ENCODE measurements around the gene EVA1B. TPM values are rescaled to one million over a fixed set of nuclear protein-coding genes. Genes with fewer than 3 reads are reported as not detected.
A peak's percentile ranks its signal among the peaks of the same experiment; 100 is the strongest.

EVA1B gene
- total RNA-seq, 1 donor = 191 TPM

DNA sequence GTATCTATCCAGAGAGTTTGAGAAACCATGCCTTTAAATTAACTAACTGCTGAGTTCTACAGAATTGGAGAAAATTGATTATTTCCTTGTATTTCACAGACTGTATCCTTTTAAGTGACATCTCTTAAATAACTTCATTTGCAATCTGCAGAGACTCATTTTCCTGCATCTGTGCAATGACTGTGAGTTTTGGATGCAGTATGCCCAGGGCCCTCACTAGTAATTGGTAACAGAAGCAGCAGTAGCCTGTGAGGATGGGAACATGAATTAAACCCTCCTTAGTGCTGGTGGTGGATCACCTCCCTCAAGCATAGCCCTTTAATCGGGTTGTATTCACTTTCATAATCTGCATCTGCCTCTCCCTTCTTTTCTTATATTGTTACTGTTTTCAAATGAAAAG, 38.9 kb downstream of the EVA1B start:
- H3K4me3 ChIP-seq (ENCODE audit: low read depth, low read length) = no peak overlapping the region
- DNase-seq (ENCODE audit: low read depth) = no peak
- TF ChIP-seq CTCF (IDR thresholded peaks at IDR 0.05; ENCODE audit: insufficient read depth, low read depth, low read length) = no peak

GRCh38 chr1:36284061-36284460, 39.4 kb downstream of the EVA1B start:
- no peak overlapping the region for H3K4me3 ChIP-seq (ENCODE audit: low read depth, low read length)
- no peak for DNase-seq (ENCODE audit: low read depth)
- no peak for TF ChIP-seq CTCF (IDR thresholded peaks at IDR 0.05; ENCODE audit: insufficient read depth, low read depth, low read length)

- no peak for TF ChIP-seq CTCF (IDR thresholded peaks at IDR 0.05; ENCODE audit: insufficient read depth, low read depth, low read length)
- H3K4me3 ChIP-seq (ENCODE audit: low read depth, low read length) = no peak overlapping the region
- DNase-seq (ENCODE audit: low read depth) = no peak
Measured at GRCh38 chr1:36279789-36280296, 43.6 kb downstream of the EVA1B start.

DNA sequence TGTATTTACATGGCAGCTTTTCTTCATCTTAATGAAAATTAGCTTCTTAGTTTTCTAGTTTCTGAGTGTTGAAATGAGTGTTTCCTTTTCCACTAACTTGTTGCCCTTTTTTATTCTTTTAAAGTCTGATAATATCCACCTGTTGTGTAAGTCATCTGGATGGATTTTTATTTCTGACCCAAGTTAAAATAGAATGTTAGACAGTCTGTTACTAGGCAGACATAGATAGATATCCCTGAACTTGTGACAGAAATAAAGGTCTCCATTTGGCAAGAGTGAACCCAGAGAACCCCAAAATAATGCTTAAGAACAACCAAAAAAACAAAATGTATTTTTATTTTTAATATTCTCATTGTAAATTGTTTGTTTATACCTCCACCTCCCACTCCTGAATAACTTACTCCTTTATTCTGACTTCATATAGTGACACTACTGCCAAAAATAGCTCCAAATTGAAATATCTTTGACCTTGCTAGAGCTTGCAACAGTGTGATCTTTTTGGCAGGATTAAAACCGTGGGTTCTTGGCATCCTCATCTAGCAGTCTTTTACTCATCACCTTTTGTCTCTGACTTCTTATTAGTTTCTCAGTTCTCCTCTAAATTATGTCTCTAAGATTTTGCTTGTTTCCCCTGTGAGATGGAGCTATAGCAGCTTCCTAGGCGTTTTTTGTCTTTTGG, 44.2 kb downstream of the EVA1B start:
- TF ChIP-seq CTCF (IDR thresholded peaks at IDR 0.05; ENCODE audit: insufficient read depth, low read depth, low read length) = no peak
- DNase-seq (ENCODE audit: low read depth) = peak; percentile 24
- H3K4me3 ChIP-seq (ENCODE audit: low read depth, low read length) = no peak overlapping the region

DNA sequence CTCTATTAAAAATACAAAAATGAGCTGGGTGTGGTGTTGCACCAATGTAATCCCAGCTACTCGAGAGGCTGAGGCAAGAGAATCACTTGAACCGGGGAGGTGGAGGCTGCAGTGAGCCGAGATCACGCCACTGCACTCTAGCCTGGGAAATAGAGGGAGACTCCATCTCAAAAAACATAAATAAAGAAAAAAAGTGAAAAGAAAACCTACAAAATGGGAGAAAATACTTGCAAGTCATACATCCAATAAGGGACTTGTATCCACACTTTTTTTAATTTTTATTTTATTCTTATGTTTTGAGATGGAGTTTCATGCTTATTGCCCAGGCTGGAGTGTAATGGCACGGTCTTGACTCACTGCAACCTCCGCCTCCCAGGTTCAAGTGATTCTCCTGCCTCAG, 46.8 kb downstream of the EVA1B start:
- TF ChIP-seq CTCF (IDR thresholded peaks at IDR 0.05; ENCODE audit: insufficient read depth, low read depth, low read length) = no peak
- DNase-seq (ENCODE audit: low read depth) = no peak
- no peak overlapping the region for H3K4me3 ChIP-seq (ENCODE audit: low read depth, low read length)

DNA sequence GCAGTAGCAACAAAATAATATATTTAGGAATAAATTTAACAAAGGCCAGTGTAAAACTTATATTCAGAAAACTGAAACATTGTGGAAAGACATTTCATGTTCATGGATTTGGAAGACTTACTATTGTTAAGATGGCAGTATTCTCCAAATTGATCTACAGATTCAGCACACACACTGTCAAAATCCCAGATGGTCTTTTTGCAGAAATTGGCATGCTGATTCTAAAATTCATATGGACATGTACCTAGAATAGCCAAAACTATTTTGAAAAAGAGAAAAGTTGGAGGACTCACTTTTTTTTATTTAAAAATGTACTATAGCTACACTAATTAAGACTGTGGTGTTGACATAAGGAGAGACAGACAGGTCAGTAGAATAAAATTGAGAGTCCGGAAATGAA, 49.2 kb downstream of the EVA1B start:
- DNase-seq (ENCODE audit: low read depth) = no peak
- TF ChIP-seq CTCF (IDR thresholded peaks at IDR 0.05; ENCODE audit: insufficient read depth, low read depth, low read length) = no peak
- H3K4me3 ChIP-seq (ENCODE audit: low read depth, low read length) = no peak overlapping the region

- DNase-seq (ENCODE audit: low read depth) = no peak
- no peak for TF ChIP-seq CTCF (IDR thresholded peaks at IDR 0.05; ENCODE audit: insufficient read depth, low read depth, low read length)
- H3K4me3 ChIP-seq (ENCODE audit: low read depth, low read length) = no peak overlapping the region
Measured at GRCh38 chr1:36273024-36273423, 50.4 kb downstream of the EVA1B start.
